HepG2 (cell line): Measurements from ENCODE around the gene EMC9. TPM values are rescaled to one million over a fixed set of nuclear protein-coding genes. Genes with fewer than 3 reads are reported as not detected.

Experiments
- ARHGAP35 ChIP-seq: sonication (generic); formaldehyde crosslinking; IDR thresholded peaks from 2 replicates; pipeline ENCODE4 v1.9.0; 2022; ENCODE audit warnings: mild to moderate bottlenecking, inconsistent platforms, moderate library complexity, missing genetic modification reagents, borderline replicate concordance
- ATF7 ChIP-seq, 2 experiments: fragments of 450-650 bp in 1 of 2; sonication (generic) in 1 of 2; formaldehyde crosslinking in 1 of 2; IDR thresholded peaks; 2 replicates each; pipeline versions ENCODE4 v1.4.0 to v1.6.1; 2016 to 2020; ENCODE audit warnings: antibody characterized with exemption in 1 of 2, mild to moderate bottlenecking in 1 of 2, missing genetic modification reagents in 1 of 2
- CC2D1A ChIP-seq: sonication (generic); formaldehyde crosslinking; IDR thresholded peaks from 2 replicates; pipeline ENCODE4 v1.8.1; 2023; ENCODE audit warnings: mild to moderate bottlenecking, missing genetic modification reagents
- EEA1 ChIP-seq: sonication (generic); formaldehyde crosslinking; IDR thresholded peaks from 2 replicates; pipeline ENCODE4 v1.5.1; 2020; ENCODE audit warnings: mild to moderate bottlenecking, missing genetic modification reagents, borderline replicate concordance
- KAT8 ChIP-seq: IDR thresholded peaks from 2 replicates; pipeline ENCODE4 v1.6.1; 2016; ENCODE audit warnings: missing genetic modification reagents, missing compliant biosample characterization
- NFYB ChIP-seq: sonication (generic); formaldehyde crosslinking; IDR thresholded peaks from 2 replicates; pipeline ENCODE4 v1.4.0; 2020; ENCODE audit warnings: missing genetic modification reagents
- SALL2 ChIP-seq: sonication (generic); formaldehyde crosslinking; IDR thresholded peaks from 2 replicates; pipeline ENCODE4 v1.8.1; 2023; ENCODE audit warnings: mild to moderate bottlenecking, missing genetic modification reagents, inconsistent platforms
- SRSF4 ChIP-seq: fragments of 200-400 bp; formaldehyde crosslinking; IDR thresholded peaks from one replicate; pipeline ENCODE4 v1.6.1; 2018; ENCODE audit warnings: mild to moderate bottlenecking, low read depth, low read length, moderate library complexity; ENCODE audit not compliant: poor library complexity, severe bottlenecking
- TARDBP ChIP-seq: sonication (generic); formaldehyde crosslinking; IDR thresholded peaks from 2 replicates; pipeline ENCODE4 v1.8.0; 2022; ENCODE audit warnings: mild to moderate bottlenecking, missing genetic modification reagents
- TBL1XR1 ChIP-seq: fragments of 150-350 bp; IDR thresholded peaks from 2 replicates; pipeline ENCODE4 v1.6.1; 2014; ENCODE audit warnings: borderline replicate concordance, low read length; ENCODE audit not compliant: partially characterized antibody
- ZC3H4 ChIP-seq: sonication (generic); formaldehyde crosslinking; IDR thresholded peaks from 2 replicates; pipeline ENCODE4 v1.4.0; 2020; ENCODE audit warnings: missing genetic modification reagents, borderline replicate concordance
- ZNF160 ChIP-seq: sonication (generic); formaldehyde crosslinking; IDR thresholded peaks from 2 replicates; pipeline ENCODE4 v1.8.0; 2022; ENCODE audit warnings: mild to moderate bottlenecking, inconsistent platforms, missing genetic modification reagents
- ZNF20 ChIP-seq: sonication (generic); formaldehyde crosslinking; IDR thresholded peaks from 2 replicates; pipeline ENCODE4 v1.4.0; 2020; ENCODE audit warnings: mild to moderate bottlenecking, moderate library complexity, missing genetic modification reagents
- ZNF225 ChIP-seq: sonication (generic); formaldehyde crosslinking; IDR thresholded peaks from 2 replicates; pipeline ENCODE4 v1.4.0; 2020; ENCODE audit warnings: mild to moderate bottlenecking, missing genetic modification reagents
- ZNF230 ChIP-seq: sonication (generic); formaldehyde crosslinking; IDR thresholded peaks from 2 replicates; pipeline ENCODE4 v1.4.0; 2020; ENCODE audit warnings: mild to moderate bottlenecking, missing genetic modification reagents
- ZNF737 ChIP-seq: sonication (generic); formaldehyde crosslinking; IDR thresholded peaks from 2 replicates; pipeline ENCODE4 v1.5.0; 2020; ENCODE audit warnings: missing genetic modification reagents, mild to moderate bottlenecking, borderline replicate concordance
- polyA plus RNA-seq, 8 experiments: library from polyadenylated mRNA; depleted of rRNA in 3 of 8; stranded (reverse) in 7 of 8; unstranded in 1 of 8; fragments of >200 nt; fragmentation: Illumina TruSeq in 4 of 8; extraction: Trizol in 4 of 8; gene quantifications; 2 replicates each; pipeline versions ENCODE4 v1.2.1 to v1.2.3, GENCODE V29; 2011 to 2016; ENCODE audit warnings: low read depth in 4 of 8, missing spikeins in 1 of 8, mixed read lengths in 1 of 8; ENCODE audit not compliant: insufficient read depth in 1 of 8
- total RNA-seq, 5 experiments: library from RNA; depleted of rRNA; stranded (reverse); fragments of >200 nt; fragmentation: Illumina TruSeq; extraction: Trizol; gene quantifications; 2 replicates each; pipeline ENCODE4 v1.2.3, GENCODE V29; 2016; ENCODE audit warnings: low read depth in 1 of 5
- TF ChIP-seq, protein P1 (sequence below): IDR thresholded peaks from 2 replicates; pipeline ENCODE4 v1.6.1; 2016
- TF ChIP-seq, protein P2 (sequence below): sonication (generic); formaldehyde crosslinking; IDR thresholded peaks from 2 replicates; pipeline ENCODE4 v1.9.0; 2022; ENCODE audit warnings: low read depth, missing genetic modification reagents
- TF ChIP-seq, protein P3 (sequence below): sonication (generic); formaldehyde crosslinking; IDR thresholded peaks from 2 replicates; pipeline ENCODE4 v1.9.0; 2021; ENCODE audit warnings: missing genetic modification reagents, mild to moderate bottlenecking, borderline replicate concordance
- TF ChIP-seq, protein P4 (sequence below): sonication (generic); formaldehyde crosslinking; IDR thresholded peaks from 2 replicates; pipeline ENCODE4 v1.4.0; 2020; ENCODE audit warnings: mild to moderate bottlenecking, missing genetic modification reagents
- TF ChIP-seq, protein P5 (sequence below): sonication (generic); formaldehyde crosslinking; conservative IDR thresholded peaks from 2 replicates; pipeline ENCODE4 v1.8.0; 2022; ENCODE audit warnings: missing genetic modification reagents

EMC9 gene
- total and polyA plus RNA-seq, 2 of the 13 experiments (the other 11 are each of a cell fraction or from before 2014, with no cell fraction given) = 60.5 to 78.7 TPM

DNA sequence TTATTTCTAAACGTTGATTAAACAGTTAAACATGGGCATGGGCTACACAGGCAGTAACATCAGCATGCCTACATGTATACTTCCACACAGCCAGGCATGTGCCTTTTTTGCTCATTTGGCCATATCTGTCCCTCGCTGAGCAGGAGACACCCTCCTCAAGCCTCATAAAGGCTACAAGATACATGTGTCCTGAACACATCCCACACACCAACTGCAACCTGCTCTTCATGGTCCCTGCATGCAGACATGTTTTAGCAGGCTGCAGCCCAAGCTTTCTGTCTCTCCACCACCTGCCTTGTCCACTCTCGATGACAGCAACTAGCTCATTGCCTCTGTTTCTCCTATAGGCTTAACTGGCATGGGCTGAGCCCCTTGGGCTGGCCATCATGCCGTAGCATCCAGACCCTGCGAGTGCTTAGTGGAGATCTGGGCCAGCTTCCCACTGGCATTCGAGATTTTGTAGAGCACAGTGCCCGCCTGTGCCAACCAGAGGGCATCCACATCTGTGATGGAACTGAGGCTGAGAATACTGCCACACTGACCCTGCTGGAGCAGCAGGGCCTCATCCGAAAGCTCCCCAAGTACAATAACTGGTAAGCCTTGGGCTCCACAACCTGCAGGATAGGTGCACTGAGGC, 44.7 kb downstream of the EMC9 start (continued):
- TF ChIP-seq, protein P1, sequence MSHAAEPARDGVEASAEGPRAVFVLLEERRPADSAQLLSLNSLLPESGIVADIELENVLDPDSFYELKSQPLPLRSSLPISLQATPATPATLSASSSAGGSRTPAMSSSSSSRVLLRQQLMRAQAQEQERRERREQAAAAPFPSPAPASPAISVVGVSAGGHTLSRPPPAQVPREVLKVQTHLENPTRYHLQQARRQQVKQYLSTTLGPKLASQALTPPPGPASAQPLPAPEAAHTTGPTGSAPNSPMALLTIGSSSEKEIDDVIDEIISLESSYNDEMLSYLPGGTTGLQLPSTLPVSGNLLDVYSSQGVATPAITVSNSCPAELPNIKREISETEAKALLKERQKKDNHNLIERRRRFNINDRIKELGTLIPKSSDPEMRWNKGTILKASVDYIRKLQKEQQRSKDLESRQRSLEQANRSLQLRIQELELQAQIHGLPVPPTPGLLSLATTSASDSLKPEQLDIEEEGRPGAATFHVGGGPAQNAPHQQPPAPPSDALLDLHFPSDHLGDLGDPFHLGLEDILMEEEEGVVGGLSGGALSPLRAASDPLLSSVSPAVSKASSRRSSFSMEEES (CRISPR knock-in tag) = no peak
- TF ChIP-seq ZNF737 (CRISPR knock-in tag) = no peak
- TF ChIP-seq NFYB (CRISPR knock-in tag) = no peak
- no peak for TF ChIP-seq TBL1XR1
- TF ChIP-seq ZNF230 (CRISPR knock-in tag) = 0 out of 2 replicates have a peak, but pooled peaks have one; percentile 37
- TF ChIP-seq, protein P2, sequence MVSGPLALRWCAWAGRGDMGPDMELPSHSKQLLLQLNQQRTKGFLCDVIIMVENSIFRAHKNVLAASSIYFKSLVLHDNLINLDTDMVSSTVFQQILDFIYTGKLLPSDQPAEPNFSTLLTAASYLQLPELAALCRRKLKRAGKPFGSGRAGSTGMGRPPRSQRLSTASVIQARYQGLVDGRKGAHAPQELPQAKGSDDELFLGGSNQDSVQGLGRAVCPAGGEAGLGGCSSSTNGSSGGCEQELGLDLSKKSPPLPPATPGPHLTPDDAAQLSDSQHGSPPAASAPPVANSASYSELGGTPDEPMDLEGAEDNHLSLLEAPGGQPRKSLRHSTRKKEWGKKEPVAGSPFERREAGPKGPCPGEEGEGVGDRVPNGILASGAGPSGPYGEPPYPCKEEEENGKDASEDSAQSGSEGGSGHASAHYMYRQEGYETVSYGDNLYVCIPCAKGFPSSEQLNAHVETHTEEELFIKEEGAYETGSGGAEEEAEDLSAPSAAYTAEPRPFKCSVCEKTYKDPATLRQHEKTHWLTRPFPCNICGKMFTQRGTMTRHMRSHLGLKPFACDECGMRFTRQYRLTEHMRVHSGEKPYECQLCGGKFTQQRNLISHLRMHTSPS (CRISPR knock-in tag) = no peak
- TF ChIP-seq SALL2 = 0 out of 2 replicates have a peak, but pooled peaks have one; percentile 25
- no peak for TF ChIP-seq SRSF4
- peak; percentile 91 for TF ChIP-seq EEA1
- no peak for TF ChIP-seq KAT8
- TF ChIP-seq ZNF160 (CRISPR knock-in tag) = no peak
- TF ChIP-seq CC2D1A (CRISPR knock-in tag) = peak; percentile 69; the same call in 1 of the 2 replicates
- TF ChIP-seq ZNF20 (CRISPR knock-in tag) = no peak
- TF ChIP-seq ATF7 (IDR thresholded peaks at IDR 0.05) = no peak
- TF ChIP-seq ATF7 (CRISPR knock-in tag; IDR thresholded peaks at IDR 0.05) = peak; percentile 78; the same call in 1 of the 2 replicates
- TF ChIP-seq ZNF225 (CRISPR knock-in tag) = peak; percentile 95; the same call in 1 of the 2 replicates
- TF ChIP-seq, protein P3, sequence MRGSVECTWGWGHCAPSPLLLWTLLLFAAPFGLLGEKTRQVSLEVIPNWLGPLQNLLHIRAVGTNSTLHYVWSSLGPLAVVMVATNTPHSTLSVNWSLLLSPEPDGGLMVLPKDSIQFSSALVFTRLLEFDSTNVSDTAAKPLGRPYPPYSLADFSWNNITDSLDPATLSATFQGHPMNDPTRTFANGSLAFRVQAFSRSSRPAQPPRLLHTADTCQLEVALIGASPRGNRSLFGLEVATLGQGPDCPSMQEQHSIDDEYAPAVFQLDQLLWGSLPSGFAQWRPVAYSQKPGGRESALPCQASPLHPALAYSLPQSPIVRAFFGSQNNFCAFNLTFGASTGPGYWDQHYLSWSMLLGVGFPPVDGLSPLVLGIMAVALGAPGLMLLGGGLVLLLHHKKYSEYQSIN (CRISPR knock-in tag) = no peak
- TF ChIP-seq, protein P4, sequence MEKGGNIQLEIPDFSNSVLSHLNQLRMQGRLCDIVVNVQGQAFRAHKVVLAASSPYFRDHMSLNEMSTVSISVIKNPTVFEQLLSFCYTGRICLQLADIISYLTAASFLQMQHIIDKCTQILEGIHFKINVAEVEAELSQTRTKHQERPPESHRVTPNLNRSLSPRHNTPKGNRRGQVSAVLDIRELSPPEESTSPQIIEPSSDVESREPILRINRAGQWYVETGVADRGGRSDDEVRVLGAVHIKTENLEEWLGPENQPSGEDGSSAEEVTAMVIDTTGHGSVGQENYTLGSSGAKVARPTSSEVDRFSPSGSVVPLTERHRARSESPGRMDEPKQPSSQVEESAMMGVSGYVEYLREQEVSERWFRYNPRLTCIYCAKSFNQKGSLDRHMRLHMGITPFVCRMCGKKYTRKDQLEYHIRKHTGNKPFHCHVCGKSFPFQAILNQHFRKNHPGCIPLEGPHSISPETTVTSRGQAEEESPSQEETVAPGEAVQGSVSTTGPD (CRISPR knock-in tag) = no peak
- peak; percentile 77 for TF ChIP-seq ZC3H4 (CRISPR knock-in tag)
- TF ChIP-seq, protein P5, sequence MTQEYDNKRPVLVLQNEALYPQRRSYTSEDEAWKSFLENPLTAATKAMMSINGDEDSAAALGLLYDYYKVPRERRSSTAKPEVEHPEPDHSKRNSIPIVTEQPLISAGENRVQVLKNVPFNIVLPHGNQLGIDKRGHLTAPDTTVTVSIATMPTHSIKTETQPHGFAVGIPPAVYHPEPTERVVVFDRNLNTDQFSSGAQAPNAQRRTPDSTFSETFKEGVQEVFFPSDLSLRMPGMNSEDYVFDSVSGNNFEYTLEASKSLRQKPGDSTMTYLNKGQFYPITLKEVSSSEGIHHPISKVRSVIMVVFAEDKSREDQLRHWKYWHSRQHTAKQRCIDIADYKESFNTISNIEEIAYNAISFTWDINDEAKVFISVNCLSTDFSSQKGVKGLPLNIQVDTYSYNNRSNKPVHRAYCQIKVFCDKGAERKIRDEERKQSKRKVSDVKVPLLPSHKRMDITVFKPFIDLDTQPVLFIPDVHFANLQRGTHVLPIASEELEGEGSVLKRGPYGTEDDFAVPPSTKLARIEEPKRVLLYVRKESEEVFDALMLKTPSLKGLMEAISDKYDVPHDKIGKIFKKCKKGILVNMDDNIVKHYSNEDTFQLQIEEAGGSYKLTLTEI (CRISPR knock-in tag) = no peak
- TF ChIP-seq ARHGAP35 (CRISPR knock-in tag) = 0 out of 2 replicates have a peak, but pooled peaks have one; percentile 10
- TF ChIP-seq TARDBP (CRISPR knock-in tag) = peak; percentile 65; the same call in 1 of the 2 replicates
